ENCODE results near the gene TCF4.

TCF4 gene

GRCh38 chr18:55494899-55495298, 93.1 kb downstream of the TCF4 start:
- ChIA-PET POLR2A (no interaction called here), CTCF (no interaction called here)
- no peak for DNase-seq (ENCODE audit: extremely low spot score)
- no peak for TF ChIP-seq FOXK2 (IDR thresholded peaks at IDR 0.05)
- TF ChIP-seq, protein P1, sequence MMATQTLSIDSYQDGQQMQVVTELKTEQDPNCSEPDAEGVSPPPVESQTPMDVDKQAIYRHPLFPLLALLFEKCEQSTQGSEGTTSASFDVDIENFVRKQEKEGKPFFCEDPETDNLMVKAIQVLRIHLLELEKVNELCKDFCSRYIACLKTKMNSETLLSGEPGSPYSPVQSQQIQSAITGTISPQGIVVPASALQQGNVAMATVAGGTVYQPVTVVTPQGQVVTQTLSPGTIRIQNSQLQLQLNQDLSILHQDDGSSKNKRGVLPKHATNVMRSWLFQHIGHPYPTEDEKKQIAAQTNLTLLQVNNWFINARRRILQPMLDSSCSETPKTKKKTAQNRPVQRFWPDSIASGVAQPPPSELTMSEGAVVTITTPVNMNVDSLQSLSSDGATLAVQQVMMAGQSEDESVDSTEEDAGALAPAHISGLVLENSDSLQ (IDR thresholded peaks at IDR 0.05), result no peak
- TF ChIP-seq SUZ12 (IDR thresholded peaks at IDR 0.05), result no peak
- no peak for TF ChIP-seq TARDBP (IDR thresholded peaks at IDR 0.05)
- TF ChIP-seq ELF4 (IDR thresholded peaks at IDR 0.05), result no peak
- TF ChIP-seq BHLHE40 (IDR thresholded peaks at IDR 0.05; ENCODE audit: borderline replicate concordance), result no peak
- TF ChIP-seq FOXA1 (IDR thresholded peaks at IDR 0.05), result no peak
- no peak for TF ChIP-seq FOXM1 (IDR thresholded peaks at IDR 0.05; ENCODE audit: borderline replicate concordance)
- TF ChIP-seq SP1 (IDR thresholded peaks at IDR 0.05), result no peak
- no peak for TF ChIP-seq ARNT (IDR thresholded peaks at IDR 0.05)
- no peak for TF ChIP-seq HDGF (IDR thresholded peaks at IDR 0.05; ENCODE audit: borderline replicate concordance)
- TF ChIP-seq NFRKB (IDR thresholded peaks at IDR 0.05), result no peak
- TF ChIP-seq CTBP1 (IDR thresholded peaks at IDR 0.05; ENCODE audit: borderline replicate concordance), result no peak
- TF ChIP-seq L3MBTL2 (conservative IDR thresholded peaks at IDR 0.05), result no peak

DNA sequence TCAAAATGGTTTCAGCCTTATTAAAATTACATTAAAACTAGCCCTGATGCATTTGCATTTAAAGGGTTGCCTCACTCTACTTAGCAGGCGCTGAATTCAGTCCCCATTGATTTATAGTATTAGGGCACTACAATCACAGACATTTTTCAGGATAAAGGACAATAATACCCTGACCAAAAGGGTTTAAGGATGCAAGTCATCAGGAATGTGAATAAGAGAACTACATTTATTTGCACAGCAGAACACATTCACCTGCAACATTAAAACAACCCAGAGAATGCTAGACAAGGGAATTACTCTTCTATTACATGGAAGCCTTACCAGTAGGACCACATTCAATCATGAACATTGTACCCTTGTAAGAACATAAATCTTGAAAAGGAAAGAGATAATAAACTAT, 93.6 kb downstream of the TCF4 start:
- ChIA-PET POLR2A (no interaction called here), CTCF (no interaction called here)
- TF ChIP-seq FOXA1 (IDR thresholded peaks at IDR 0.05) (no peak), L3MBTL2 (conservative IDR thresholded peaks at IDR 0.05) (no peak)
- no peak for DNase-seq (ENCODE audit: extremely low spot score)

GRCh38 chr18:55491616-55492015, 96.4 kb downstream of the TCF4 start:
- no peak for DNase-seq (ENCODE audit: extremely low spot score)
- CTCF ChIA-PET, result no interaction called here
- POLR2A ChIA-PET, result no interaction called here
- TF ChIP-seq SP1 (IDR thresholded peaks at IDR 0.05), result no peak
- TF ChIP-seq L3MBTL2 (conservative IDR thresholded peaks at IDR 0.05), result no peak
- TF ChIP-seq FOXA1 (IDR thresholded peaks at IDR 0.05), result no peak
- TF ChIP-seq, protein P1 (IDR thresholded peaks at IDR 0.05), result no peak
- no peak for TF ChIP-seq ARNT (IDR thresholded peaks at IDR 0.05)
- TF ChIP-seq BHLHE40 (IDR thresholded peaks at IDR 0.05; ENCODE audit: borderline replicate concordance), result no peak
- no peak for TF ChIP-seq ZNF384 (IDR thresholded peaks at IDR 0.05)
- no peak for TF ChIP-seq HDGF (IDR thresholded peaks at IDR 0.05; ENCODE audit: borderline replicate concordance)
- TF ChIP-seq FOXK2 (IDR thresholded peaks at IDR 0.05), result no peak
- no peak for TF ChIP-seq TARDBP (IDR thresholded peaks at IDR 0.05)
- TF ChIP-seq FOXM1 (IDR thresholded peaks at IDR 0.05; ENCODE audit: borderline replicate concordance), result no peak

GRCh38 chr18:55489034-55489986, 98.7 kb downstream of the TCF4 start:
- DNase-seq (ENCODE audit: extremely low spot score), result no peak
- ChIA-PET CTCF (interaction anchor here (0.6 kb wide), 1 partner anchor 1956 kb away, joined by 3 read pairs; no protein-coding TSS in a partner anchor), POLR2A (no interaction called here)
- TF ChIP-seq CTBP1 (IDR thresholded peaks at IDR 0.05; ENCODE audit: borderline replicate concordance) (no peak), BHLHE40 (IDR thresholded peaks at IDR 0.05; ENCODE audit: borderline replicate concordance) (no peak), TARDBP (IDR thresholded peaks at IDR 0.05) (no peak)

DNA sequence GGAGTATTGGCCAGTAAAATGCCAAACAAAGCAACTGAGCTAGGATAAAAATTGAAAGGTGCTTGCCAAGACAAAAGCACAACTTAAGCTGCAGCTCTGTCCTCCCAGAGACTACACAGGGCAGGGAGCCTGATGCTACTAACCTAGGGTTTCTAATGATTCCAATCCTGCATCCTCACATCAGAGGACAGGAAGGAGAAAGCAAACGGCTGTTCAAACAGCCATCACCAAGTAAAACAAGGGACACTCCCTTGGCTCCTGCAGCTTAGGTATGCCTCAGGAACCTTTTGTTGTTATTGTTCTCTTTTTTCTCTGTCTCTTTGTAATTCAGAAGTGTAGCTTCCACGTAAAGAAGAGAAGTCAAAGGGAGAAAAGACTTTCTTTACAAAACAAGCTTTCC, 99.5 kb downstream of the TCF4 start:
- ChIA-PET POLR2A (no interaction called here), CTCF (interaction anchor here (0.7 kb wide), 1 partner anchor 201 kb away, joined by 4 read pairs; no protein-coding TSS in a partner anchor)
- no peak for TF ChIP-seq LEF1 (IDR thresholded peaks at IDR 0.05; ENCODE audit: borderline replicate concordance)
- TF ChIP-seq ELF4 (IDR thresholded peaks at IDR 0.05), result no peak
- no peak for TF ChIP-seq FOXA1 (IDR thresholded peaks at IDR 0.05)
- no peak for TF ChIP-seq BHLHE40 (IDR thresholded peaks at IDR 0.05; ENCODE audit: borderline replicate concordance)
- DNase-seq (ENCODE audit: extremely low spot score), result no peak

GRCh38 chr18:55487997-55488396, 100.0 kb downstream of the TCF4 start:
- POLR2A ChIA-PET, result no interaction called here
- no peak for TF ChIP-seq LEF1 (IDR thresholded peaks at IDR 0.05; ENCODE audit: borderline replicate concordance)
- TF ChIP-seq ZNF384 (IDR thresholded peaks at IDR 0.05), result no peak
- TF ChIP-seq FOXA1 (IDR thresholded peaks at IDR 0.05), result no peak
- no peak for TF ChIP-seq TARDBP (IDR thresholded peaks at IDR 0.05)
- TF ChIP-seq SUZ12 (IDR thresholded peaks at IDR 0.05), result no peak
- no peak for TF ChIP-seq SP1 (IDR thresholded peaks at IDR 0.05)
- TF ChIP-seq, protein P1 (IDR thresholded peaks at IDR 0.05), result no peak
- TF ChIP-seq CTBP1 (IDR thresholded peaks at IDR 0.05; ENCODE audit: borderline replicate concordance), result no peak
- TF ChIP-seq FOXK2 (IDR thresholded peaks at IDR 0.05), result no peak
- TF ChIP-seq FOXM1 (IDR thresholded peaks at IDR 0.05; ENCODE audit: borderline replicate concordance), result no peak
- no peak for TF ChIP-seq NFRKB (IDR thresholded peaks at IDR 0.05)
- TF ChIP-seq L3MBTL2 (conservative IDR thresholded peaks at IDR 0.05), result no peak
- TF ChIP-seq ELF4 (IDR thresholded peaks at IDR 0.05), result no peak
- no peak for TF ChIP-seq HDGF (IDR thresholded peaks at IDR 0.05; ENCODE audit: borderline replicate concordance)
- no peak for TF ChIP-seq BHLHE40 (IDR thresholded peaks at IDR 0.05; ENCODE audit: borderline replicate concordance)
- TF ChIP-seq ARNT (IDR thresholded peaks at IDR 0.05), result no peak
- no peak for DNase-seq (ENCODE audit: extremely low spot score)
- CTCF ChIA-PET, result interaction anchor here (0.7 kb wide), 1 partner anchor 201 kb away, joined by 4 read pairs; no protein-coding TSS in a partner anchor

All from HEK293T (cell line).